Measurements from ENCODE around the gene SLC7A10.

Gene SLC7A10

GRCh38 chr19:33225458-33225926 lies at the start of gene SLC7A10:
Gene SLC7A10 (minus strand): TSS chr19:33225850. CDS start chr19:33225703, 147 bp downstream.
- DNase-seq: no peak

GRCh38 chr19:33274663-33275558 lies 49.3 kb upstream of the SLC7A10 start:
- DNase-seq: no peak

GRCh38 chr19:33273881-33274662 lies 48.4 kb upstream of the SLC7A10 start:
- peak; percentile 91 for DNase-seq

GRCh38 chr19:33273065-33273736 lies 47.6 kb upstream of the SLC7A10 start:
- DNase-seq: no peak

GRCh38 chr19:33271246-33272021 lies 45.8 kb upstream of the SLC7A10 start:
- DNase-seq: no peak

GRCh38 chr19:33270769-33271168 lies 45.1 kb upstream of the SLC7A10 start:
- DNase-seq: no peak

GRCh38 chr19:33269016-33269415 lies 43.4 kb upstream of the SLC7A10 start:
- no peak for DNase-seq

GRCh38 chr19:33268162-33268991 lies 42.7 kb upstream of the SLC7A10 start:
- DNase-seq: no peak

GRCh38 chr19:33267706-33268105 lies 42.1 kb upstream of the SLC7A10 start:
- DNase-seq: no peak

GRCh38 chr19:33266974-33267484 lies 41.4 kb upstream of the SLC7A10 start:
- no peak for DNase-seq

- DNase-seq: no peak
These were observed 39.3 kb upstream of the SLC7A10 start for GRCh38 chr19:33264881-33265445.

GRCh38 chr19:33263325-33264023 lies 37.8 kb upstream of the SLC7A10 start:
- no peak for DNase-seq

GRCh38 chr19:33261511-33262189 lies 36.0 kb upstream of the SLC7A10 start:
- DNase-seq: no peak

GRCh38 chr19:33260628-33261418 lies 35.2 kb upstream of the SLC7A10 start:
- no peak for DNase-seq

- DNase-seq: no peak
These were observed 33.9 kb upstream of the SLC7A10 start for GRCh38 chr19:33259539-33259938.

GRCh38 chr19:33257828-33258227 lies 32.2 kb upstream of the SLC7A10 start:
- DNase-seq: no peak

GRCh38 chr19:33256261-33256660 lies 30.6 kb upstream of the SLC7A10 start:
- no peak for DNase-seq

- DNase-seq: no peak
These were observed 30.1 kb upstream of the SLC7A10 start for GRCh38 chr19:33255781-33256180.

Data from fibroblast of upper back skin (primary cell).